DOHH2 (cell line): ENCODE results near the gene PPCDC.

Experiments used
- EZH2phosphoT487 ChIP-seq: fragments of 200-600 bp; sonication (generic); IDR thresholded peaks from 2 replicates; pipeline ENCODE4 v1.6.1; 2017; ENCODE audit warnings: borderline replicate concordance, mild to moderate bottlenecking, antibody characterized with exemption, low read length, moderate library complexity, mixed read lengths
- TF ChIP-seq, protein P1 (sequence below): fragments of 200-600 bp; sonication (generic); IDR thresholded peaks from one replicate; pipeline ENCODE4 v1.5.1; 2014; ENCODE audit warnings: antibody characterized with exemption, mild to moderate bottlenecking, low read depth, low read length; ENCODE audit not compliant: poor library complexity, severe bottlenecking

DNA sequence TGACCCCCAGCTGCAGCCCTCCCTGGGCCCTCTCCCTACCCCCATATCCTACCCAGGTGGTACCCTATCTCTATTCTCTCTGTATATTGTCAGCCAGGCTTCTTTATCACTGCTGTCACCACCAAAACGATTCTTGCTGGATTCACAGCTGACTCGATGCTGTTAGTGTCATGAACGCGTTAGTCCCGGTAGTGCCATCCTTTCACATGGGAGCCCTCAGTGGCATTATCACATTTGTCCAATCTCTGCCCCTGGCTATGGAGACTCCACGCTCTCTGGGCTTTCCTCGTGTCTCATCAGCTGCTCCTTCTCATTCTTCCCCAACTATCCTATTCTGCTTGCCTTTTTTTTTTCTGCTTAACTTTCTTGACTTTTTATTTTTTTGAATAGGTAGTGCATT lies 21.0 kb upstream of the PPCDC start:
- TF ChIP-seq, protein P1, sequence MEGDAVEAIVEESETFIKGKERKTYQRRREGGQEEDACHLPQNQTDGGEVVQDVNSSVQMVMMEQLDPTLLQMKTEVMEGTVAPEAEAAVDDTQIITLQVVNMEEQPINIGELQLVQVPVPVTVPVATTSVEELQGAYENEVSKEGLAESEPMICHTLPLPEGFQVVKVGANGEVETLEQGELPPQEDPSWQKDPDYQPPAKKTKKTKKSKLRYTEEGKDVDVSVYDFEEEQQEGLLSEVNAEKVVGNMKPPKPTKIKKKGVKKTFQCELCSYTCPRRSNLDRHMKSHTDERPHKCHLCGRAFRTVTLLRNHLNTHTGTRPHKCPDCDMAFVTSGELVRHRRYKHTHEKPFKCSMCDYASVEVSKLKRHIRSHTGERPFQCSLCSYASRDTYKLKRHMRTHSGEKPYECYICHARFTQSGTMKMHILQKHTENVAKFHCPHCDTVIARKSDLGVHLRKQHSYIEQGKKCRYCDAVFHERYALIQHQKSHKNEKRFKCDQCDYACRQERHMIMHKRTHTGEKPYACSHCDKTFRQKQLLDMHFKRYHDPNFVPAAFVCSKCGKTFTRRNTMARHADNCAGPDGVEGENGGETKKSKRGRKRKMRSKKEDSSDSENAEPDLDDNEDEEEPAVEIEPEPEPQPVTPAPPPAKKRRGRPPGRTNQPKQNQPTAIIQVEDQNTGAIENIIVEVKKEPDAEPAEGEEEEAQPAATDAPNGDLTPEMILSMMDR, result no peak
- TF ChIP-seq EZH2phosphoT487, result no peak
